GM10266 (cell line): Measurements from ENCODE around the gene RXFP1.

Experiments
- DNase-seq: peaks from one replicate; pipeline ENCODE4 v3.0.0; 2012; ENCODE audit errors: extremely low spot score
- CTCF ChIP-seq: IDR thresholded peaks from 2 replicates; pipeline ENCODE4 v1.5.1; 2012; ENCODE audit warnings: mild to moderate bottlenecking, low read depth; ENCODE audit not compliant: control insufficient read depth, insufficient read depth; ENCODE audit errors: missing control alignments

RXFP1 gene

GRCh38 chr4:158606969-158607368 lies 85.3 kb downstream of the RXFP1 start:
- no peak for DNase-seq
- no peak for TF ChIP-seq CTCF

- no peak for TF ChIP-seq CTCF
- DNase-seq, result no peak
These were observed 87.4 kb downstream of the RXFP1 start for GRCh38 chr4:158609116-158609515.

- DNase-seq, result no peak
- TF ChIP-seq CTCF, result no peak
These were observed 89.1 kb downstream of the RXFP1 start for GRCh38 chr4:158610790-158611189.

GRCh38 chr4:158613046-158613445 lies 91.4 kb downstream of the RXFP1 start:
- no peak for DNase-seq
- TF ChIP-seq CTCF, result no peak

- TF ChIP-seq CTCF, result no peak
- no peak for DNase-seq
These were observed 96.3 kb downstream of the RXFP1 start for GRCh38 chr4:158617956-158618355.

GRCh38 chr4:158621729-158622128 lies 100.0 kb downstream of the RXFP1 start:
- TF ChIP-seq CTCF, result no peak
- no peak for DNase-seq

GRCh38 chr4:158622251-158622650 lies 100.6 kb downstream of the RXFP1 start:
- TF ChIP-seq CTCF, result no peak

More at GRCh38 chr4:158622251-158622650, 100.6 kb downstream of the RXFP1 start:
- no peak for DNase-seq
